Epidermal melanocyte (primary cell): ENCODE data around the gene NF1.
"Not testable (repeated sequence)": the region's sequence is repeated elsewhere in the genome, so short reads cannot be mapped to it uniquely, and the experiment has no call there.

ENCODE experiments used
- DNase-seq: peaks from one replicate; pipeline ENCODE4 v3.0.0; 2011; ENCODE audit warnings: low spot score; ENCODE audit not compliant: insufficient read length

Gene NF1

GRCh38 chr17:31085563-31085962 lies 9.2 kb upstream of the NF1 start:
- DNase-seq = no peak

GRCh38 chr17:31089471-31089870 lies 5.3 kb upstream of the NF1 start:
- DNase-seq = no peak

- DNase-seq = not testable (repeated sequence)
Observed at GRCh38 chr17:31090650-31091049, 4.1 kb upstream of the NF1 start.

GRCh38 chr17:31092475-31093064 lies 2.2 kb upstream of the NF1 start:
- no peak for DNase-seq

GRCh38 chr17:31093866-31094599 lies 744 bp upstream of the NF1 start:
- DNase-seq = no peak

GRCh38 chr17:31095236-31096105 lies 694 bp downstream of the NF1 start:
- peak; percentile 20 for DNase-seq

GRCh38 chr17:31096106-31096436 lies 1.3 kb downstream of the NF1 start:
- DNase-seq = no peak

GRCh38 chr17:31099016-31099415 lies 4.2 kb downstream of the NF1 start:
- DNase-seq = no peak

GRCh38 chr17:31100840-31101459 lies 6.2 kb downstream of the NF1 start:
- no peak for DNase-seq

- no peak for DNase-seq
Observed at GRCh38 chr17:31101943-31102342, 7.2 kb downstream of the NF1 start.

GRCh38 chr17:31105991-31106390 lies 11.2 kb downstream of the NF1 start:
- no peak for DNase-seq

GRCh38 chr17:31111183-31111582 lies 16.4 kb downstream of the NF1 start:
- DNase-seq = no peak

- DNase-seq = no peak
Observed at GRCh38 chr17:31112001-31112661, 17.4 kb downstream of the NF1 start.

GRCh38 chr17:31113368-31113767 lies 18.6 kb downstream of the NF1 start:
- DNase-seq = not testable (repeated sequence)

- DNase-seq = no peak
Observed at GRCh38 chr17:31113939-31114338, 19.2 kb downstream of the NF1 start.

GRCh38 chr17:31114956-31115555 lies 20.3 kb downstream of the NF1 start:
- no peak for DNase-seq

- DNase-seq = no peak
Observed at GRCh38 chr17:31116167-31116566, 21.4 kb downstream of the NF1 start.

- no peak for DNase-seq
Observed at GRCh38 chr17:31122746-31123145, 28.0 kb downstream of the NF1 start.

GRCh38 chr17:31126318-31126717 lies 31.5 kb downstream of the NF1 start:
- no peak for DNase-seq

- DNase-seq = no peak
Observed at GRCh38 chr17:31128241-31128640, 33.5 kb downstream of the NF1 start.
